Coronary artery (tissue), 2 donors: ENCODE results near the gene CPA4.

ENCODE experiments used
- DNase-seq: peaks from one replicate; pipeline ENCODE4 v3.0.0-alpha.2; 2017; ENCODE audit warnings: low spot score
- H3K27ac ChIP-seq, 2 donors: fragments of 200-600 bp; sonication (generic); one replicate each; pipeline ENCODE4 v1.5.1; 2016 to 2019
- H3K4me3 ChIP-seq: fragments of 200-600 bp; sonication (generic); 2 replicates; pipeline ENCODE4 v1.5.1; 2016; ENCODE audit warnings: mild to moderate bottlenecking, moderate library complexity
- CTCF ChIP-seq: fragments of 200-600 bp; sonication (generic); IDR thresholded peaks from one replicate; pipeline ENCODE4 v1.5.1; 2019; ENCODE audit warnings: antibody characterized with exemption

CPA4 gene

GRCh38 chr7:130371046-130371445 is 78.1 kb downstream of the CPA4 start:
- peak overlapping the region in 1 of 2 donors; percentile 68 for H3K27ac ChIP-seq
- TF ChIP-seq CTCF: no peak
- H3K4me3 ChIP-seq: no peak overlapping the region
- DNase-seq: no peak

- peak overlapping the region; percentile 80 to 82 for H3K27ac ChIP-seq
- no peak for DNase-seq
- no peak overlapping the region for H3K4me3 ChIP-seq
- no peak for TF ChIP-seq CTCF
Observed at GRCh38 chr7:130372402-130373165, 79.6 kb downstream of the CPA4 start.
